RKO (cell line): ENCODE data around the gene CYSRT1.
A peak's percentile ranks its signal among the peaks of the same experiment; 100 is the strongest.

Source experiments
- DNase-seq: peaks from one replicate; pipeline ENCODE4 v3.0.0-alpha.2; 2016; ENCODE audit warnings: low spot score

The CYSRT1 gene, protein sequence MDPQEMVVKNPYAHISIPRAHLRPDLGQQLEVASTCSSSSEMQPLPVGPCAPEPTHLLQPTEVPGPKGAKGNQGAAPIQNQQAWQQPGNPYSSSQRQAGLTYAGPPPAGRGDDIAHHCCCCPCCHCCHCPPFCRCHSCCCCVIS

DNA sequence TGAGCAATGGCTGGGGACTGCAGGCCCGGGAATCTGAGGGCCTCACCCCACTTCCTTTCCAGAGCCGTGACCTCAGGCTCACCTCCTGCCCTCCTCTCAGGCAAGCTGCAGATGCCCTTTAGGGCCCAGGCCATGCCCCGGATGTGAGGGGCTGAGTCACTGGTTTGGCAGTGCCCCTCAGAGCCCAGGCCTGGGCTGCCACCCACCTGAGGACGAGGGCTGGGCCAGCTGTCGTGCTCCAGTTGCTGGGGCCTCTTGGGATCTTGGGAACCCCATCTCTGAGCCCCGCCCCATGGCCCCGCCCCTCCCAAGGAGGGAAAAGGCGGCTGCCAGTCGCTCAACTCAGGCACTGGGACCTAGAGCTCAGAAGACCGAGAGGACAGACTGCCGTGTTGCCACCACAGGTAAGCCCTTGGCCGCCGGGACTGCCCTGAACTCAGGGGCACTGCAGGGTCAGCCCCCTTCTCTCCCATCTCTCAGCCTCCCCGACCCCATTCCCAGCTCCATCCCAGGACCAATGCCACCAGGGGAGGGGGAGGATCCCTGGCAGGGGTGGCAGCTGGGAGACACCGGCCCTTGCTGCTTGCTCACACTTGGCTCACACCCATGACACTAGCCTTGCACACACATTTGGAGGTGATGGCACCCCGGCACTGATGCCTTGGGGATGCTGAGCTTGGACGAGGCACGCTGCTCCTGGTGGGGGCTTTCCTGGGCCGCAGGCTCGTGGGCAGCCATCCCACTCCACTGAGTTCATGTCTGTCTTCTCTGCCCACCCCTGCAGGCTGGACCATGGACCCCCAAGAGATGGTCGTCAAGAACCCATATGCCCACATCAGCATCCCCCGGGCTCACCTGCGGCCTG is at the start of gene CYSRT1:
CYSRT1 (plus strand) TSS at position 345 of the 865 bp plus-strand sequence; CDS start at position 793, 448 bp downstream.
- peak; percentile 87 for DNase-seq

GRCh38 chr9:137175345-137175961 is 49.5 kb upstream of the CYSRT1 start:
- DNase-seq = no peak

DNA sequence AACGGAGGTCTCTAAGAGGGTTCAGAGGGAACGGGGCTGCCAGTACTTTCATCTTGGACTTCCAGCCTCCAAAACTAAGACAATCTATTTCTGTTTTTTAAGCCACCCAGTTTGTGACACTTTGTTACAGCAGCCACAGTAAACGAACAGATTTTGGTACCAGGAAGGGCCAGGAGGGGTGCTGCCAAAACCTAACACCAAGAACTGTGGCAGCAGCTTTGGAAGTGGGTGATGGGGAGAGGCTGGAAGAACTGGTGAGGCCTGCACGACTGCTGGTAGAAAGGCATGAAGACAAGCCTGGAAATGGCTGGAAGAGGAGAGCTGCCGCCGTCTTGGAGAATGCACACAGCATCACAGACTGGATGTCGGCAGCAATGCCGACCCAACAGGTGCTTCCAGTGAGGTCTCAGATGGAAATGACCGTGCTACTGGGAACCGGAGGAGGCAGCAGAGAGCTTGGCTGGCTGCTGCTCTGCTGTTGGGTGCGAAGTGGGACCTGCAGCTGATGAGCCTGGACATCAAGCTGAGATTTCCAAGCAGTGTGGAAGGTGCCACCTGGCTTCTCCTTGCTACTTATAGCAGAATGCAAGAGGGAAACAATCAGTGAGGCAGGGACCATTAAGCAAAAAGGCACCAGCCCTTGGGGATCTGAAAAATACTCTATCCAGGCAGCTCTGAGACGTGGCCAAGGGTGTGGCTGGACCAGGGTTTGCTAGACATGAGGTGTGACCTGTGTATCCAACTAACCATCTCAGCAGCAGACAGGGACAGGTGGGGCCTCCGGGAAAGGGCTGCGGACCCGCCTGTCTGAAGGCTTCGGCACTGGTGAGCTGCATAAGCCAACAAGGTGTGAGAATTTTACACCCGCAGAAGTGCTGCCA is 48.4 kb upstream of the CYSRT1 start:
- DNase-seq = no peak

DNA sequence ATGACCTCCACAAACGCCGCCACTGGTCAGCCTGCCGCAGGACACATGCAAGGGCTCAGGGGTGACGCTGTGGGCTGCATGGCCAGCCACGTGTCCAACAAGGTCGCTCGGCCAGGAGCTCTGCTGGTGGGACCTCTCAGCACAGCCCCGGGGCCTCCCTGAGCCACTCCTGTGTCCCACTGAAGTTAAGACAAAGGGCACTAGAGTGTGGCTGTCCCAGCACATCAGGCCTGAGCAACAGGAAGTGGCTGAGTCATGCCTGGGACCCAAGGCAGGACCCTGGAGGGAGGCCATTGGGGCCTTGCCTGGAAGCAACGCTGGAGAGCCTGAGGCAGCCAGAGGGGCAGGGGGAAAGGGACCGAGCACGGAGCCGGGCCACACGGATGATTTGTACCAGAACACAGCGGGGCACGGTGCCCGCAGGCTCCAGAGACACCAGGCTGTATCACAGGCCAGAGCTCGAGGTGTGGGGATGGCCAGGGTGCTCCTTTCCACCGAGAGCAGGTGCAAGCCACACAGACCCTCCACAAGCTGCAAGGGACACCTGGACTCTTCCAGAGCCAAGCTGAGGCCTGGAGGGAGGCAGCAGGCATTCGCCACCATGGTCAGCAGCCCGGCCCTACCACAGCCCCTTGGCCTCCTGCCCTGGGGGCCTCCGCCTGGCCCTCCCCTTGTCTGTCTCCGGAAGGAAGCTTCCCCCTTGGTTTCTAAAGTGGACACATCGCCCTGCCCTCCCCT is 46.6 kb upstream of the CYSRT1 start:
- DNase-seq = no peak

DNA sequence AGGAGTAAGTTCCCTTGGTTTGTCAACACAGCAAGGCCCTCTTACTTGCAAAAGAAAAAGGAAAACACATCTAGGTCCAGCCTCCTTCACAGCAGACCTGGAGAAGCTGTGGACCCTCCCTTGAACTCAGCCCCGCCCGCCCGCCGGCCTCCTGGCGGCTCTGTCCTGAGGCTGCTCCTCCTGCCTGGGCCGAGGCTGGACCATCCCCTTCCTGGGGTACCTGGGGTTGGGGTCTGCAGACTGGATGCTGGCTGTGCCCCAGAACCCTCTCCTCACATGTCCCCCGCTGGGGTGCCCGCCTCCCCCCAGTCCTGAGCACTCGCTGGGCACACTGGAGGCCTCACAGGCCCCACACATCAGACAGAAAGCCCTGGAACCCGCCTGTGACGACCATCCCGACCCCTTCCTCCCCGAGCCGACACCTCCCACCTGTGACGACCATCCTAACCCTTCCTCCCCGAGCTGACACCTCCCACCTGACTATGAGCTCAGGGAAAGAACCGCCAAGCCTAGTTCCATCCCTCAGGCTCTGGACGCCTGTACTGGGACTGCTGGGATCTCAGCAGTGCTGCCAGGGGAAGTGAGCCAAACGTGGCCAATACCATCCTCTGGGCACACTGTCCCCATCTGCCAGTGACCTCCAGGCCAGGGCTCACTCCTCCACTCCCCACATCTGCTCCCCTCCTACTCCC is 45.9 kb upstream of the CYSRT1 start:
- DNase-seq = no peak

- no peak for DNase-seq
These were observed 45.2 kb upstream of the CYSRT1 start for GRCh38 chr9:137179761-137180160.

- no peak for DNase-seq
These were observed 44.5 kb upstream of the CYSRT1 start for GRCh38 chr9:137180491-137180890.

GRCh38 chr9:137181680-137182079 is 43.3 kb upstream of the CYSRT1 start:
- DNase-seq = no peak

DNA sequence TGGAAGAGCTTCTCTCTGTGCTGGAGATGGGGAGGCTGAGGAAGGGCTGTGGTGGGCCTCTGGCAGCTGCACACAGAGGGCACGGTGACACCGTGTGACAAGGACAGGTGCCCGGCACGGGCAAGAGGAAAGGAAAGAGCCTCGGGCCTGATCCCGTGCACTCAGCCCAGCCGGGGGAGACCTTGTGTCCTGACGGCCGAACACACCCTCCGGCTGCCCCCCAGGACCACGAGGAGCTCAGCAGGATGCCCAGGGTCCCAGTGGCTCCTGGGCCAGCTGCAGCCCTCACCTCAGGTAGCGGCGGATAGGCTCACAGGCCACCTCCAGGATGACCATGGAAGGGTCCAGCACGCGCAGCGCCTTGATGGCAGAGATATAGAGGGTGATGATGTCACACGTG is 42.1 kb upstream of the CYSRT1 start:
- DNase-seq = no peak

DNA sequence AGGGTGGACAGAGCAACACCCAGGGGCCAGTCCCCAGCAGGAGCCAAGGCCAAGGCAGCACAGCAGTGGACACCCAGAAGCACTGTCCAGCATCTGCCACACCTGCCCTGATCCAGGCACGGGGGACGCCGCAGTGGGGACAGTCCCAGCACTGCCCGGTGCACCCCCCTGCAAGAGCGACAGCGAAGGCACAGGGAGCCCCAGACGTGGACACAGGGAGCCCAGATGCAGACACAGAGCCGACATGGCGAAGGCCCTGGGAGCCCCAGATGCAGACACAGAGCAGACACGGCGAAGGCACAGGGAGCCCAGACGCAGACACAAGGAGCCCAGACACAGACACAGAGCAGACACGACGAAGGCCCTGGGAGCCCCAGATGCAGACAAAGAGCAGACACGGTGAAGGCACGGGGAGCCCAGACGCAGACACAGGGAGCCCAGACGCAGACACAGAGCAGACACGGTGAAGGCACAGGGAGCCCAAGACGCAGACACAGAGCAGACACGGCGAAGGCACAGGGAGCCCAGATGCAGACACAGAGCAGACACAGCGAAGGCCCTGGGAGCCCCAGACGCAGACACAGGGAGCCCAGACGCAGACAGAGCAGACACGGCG is 40.9 kb upstream of the CYSRT1 start:
- no peak for DNase-seq

DNA sequence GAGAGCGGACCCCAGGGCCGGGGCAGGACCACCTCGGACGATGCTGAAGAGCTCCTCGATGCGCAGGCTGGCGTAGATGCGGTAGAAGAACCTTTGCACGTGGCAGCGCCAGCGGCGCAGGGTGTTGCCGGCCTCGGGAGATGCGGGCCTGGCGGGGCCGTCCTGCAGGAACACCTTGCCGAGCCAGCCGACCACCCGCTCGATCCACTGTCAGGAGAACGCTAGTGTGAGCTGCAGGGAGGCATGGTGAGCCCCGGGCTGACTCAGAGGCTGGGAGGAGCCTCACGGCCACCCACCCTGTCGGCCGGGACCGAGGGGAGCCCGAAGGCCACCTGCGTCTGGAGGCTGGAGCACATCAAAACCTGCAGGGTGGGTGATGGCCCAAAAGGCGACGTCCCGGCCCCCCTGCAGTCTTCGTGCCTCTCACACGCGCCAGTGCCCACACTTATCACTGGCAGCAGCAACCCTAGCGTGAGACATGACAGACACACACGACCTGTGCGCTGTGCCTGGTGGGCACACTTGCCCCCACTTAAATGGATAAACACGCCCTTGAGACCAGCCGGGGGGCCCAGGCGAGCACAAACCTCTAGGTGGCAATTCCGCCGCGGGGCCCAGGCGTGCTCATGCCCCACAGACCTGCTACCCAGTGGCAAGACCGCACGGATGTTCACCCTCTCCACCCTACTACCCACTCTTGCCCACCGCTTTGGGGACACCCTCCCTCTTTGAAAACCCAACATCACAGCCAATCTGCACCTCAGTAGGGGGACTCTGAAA is 39.9 kb upstream of the CYSRT1 start:
- no peak for DNase-seq

DNA sequence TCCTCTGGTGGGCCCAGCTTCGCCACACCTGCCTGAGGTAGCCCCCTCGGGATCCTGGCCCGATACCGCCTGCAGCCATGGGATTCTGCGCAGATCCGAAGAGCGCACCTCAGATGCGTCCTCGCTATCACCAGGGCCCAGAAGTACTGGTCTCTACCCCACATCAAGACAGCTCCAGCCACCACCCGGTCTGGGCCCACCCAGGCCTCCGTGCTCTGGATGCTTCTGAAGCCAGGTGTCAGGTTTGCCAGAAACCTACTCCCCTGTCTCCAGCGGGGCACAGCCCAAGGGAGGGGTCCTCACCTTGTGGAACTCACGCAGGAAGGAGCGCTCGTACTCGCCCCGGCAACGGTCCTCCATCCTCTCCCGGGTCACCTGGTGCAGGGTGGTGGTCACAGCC is 39.1 kb upstream of the CYSRT1 start:
- DNase-seq = no peak

- no peak for DNase-seq
These were observed 38.6 kb upstream of the CYSRT1 start for GRCh38 chr9:137186385-137186784.

- no peak for DNase-seq
These were observed 37.6 kb upstream of the CYSRT1 start for GRCh38 chr9:137187386-137187785.

DNA sequence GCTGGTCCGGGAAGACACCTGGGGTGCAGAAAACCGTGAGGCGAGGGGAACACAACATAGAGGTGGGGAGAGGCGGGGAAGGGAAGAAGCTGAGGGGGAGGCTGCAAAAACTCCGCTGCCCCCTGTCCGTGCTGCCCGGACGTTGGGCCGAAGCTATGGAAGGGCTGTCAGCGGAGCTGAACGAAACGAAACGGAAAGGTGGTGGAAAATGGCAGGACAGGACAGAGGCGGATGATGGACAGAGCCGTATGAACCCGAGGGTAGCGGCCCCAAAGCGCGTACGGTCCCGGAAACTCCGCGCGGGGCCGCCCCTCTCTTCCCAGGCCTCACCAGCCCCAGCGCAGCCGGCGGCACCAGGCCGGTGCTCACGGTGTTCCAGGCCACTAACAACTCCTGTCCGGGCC is 36.9 kb upstream of the CYSRT1 start:
- no peak for DNase-seq

- DNase-seq = peak; percentile 98
These were observed 36.3 kb upstream of the CYSRT1 start, which contains the start of the genes ANAPC2 and SSNA1 for GRCh38 chr9:137188490-137189296. Gene ANAPC2, minus strand, starts transcription at chr9:137188560. Its CDS starts 28 bp downstream, at chr9:137188532. Gene SSNA1, plus strand, starts transcription at chr9:137188676. Its CDS starts 51 bp downstream, at chr9:137188727.

- peak; percentile 44 for DNase-seq
These were observed 35.4 kb upstream of the CYSRT1 start for GRCh38 chr9:137189297-137190295.
